Cardiac fibroblast (primary cell): ENCODE data around the gene SWSAP1.

Source experiments
- DNase-seq, 2 donors: peaks; one replicate each; pipeline versions ENCODE4 v3.0.0 to v3.0.0-alpha.2; 2010; ENCODE audit warnings: low read depth in 2 of 2
- H3K4me3 ChIP-seq, 2 donors: replicated peaks in 1 of 2; 1 replicate in 1 of 2; 2 replicates in 1 of 2; pipeline ENCODE4 v1.5.1; 2011; ENCODE audit warnings: low read depth in 2 of 2, low read length in 2 of 2, mild to moderate bottlenecking in 2 of 2, moderate library complexity in 1 of 2
- TF ChIP-seq, protein P1 (sequence below): IDR thresholded peaks from one replicate; pipeline ENCODE4 v1.5.1; 2011; ENCODE audit warnings: low read depth, mild to moderate bottlenecking, low read length, inconsistent platforms

SWSAP1 gene

DNA sequence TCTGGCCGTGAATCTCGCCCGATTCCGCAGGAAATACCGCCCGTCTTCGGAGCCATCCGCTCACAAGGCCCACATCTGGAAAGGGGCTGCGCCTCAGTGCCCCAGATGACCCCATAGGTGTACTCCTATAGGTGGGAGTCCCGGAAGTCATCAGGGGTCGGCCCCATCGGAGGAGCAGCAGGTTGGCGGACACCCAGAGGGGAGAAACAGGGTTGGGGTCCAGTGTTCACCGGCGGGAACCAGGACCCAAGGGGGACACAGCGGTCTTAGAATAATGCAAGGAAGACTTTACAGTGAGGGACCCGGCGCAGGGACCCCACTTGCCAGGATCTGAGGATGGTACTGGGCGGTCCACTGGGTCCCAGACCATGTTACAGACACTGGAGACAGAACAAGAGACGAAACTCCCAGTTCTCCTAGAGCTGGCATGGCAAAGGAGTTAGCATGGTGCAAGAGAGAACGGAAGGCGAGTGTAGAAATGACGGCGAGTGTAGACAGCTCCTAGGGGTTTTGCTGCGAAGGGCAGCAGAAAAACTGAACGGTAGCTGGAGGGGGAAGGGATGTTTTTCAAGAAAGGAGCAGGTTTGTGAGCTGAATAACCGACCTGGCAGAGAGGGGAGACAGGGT, 48.8 kb downstream of the SWSAP1 start:
- no peak overlapping the region for H3K4me3 ChIP-seq
- no peak for DNase-seq
- TF ChIP-seq, protein P1, sequence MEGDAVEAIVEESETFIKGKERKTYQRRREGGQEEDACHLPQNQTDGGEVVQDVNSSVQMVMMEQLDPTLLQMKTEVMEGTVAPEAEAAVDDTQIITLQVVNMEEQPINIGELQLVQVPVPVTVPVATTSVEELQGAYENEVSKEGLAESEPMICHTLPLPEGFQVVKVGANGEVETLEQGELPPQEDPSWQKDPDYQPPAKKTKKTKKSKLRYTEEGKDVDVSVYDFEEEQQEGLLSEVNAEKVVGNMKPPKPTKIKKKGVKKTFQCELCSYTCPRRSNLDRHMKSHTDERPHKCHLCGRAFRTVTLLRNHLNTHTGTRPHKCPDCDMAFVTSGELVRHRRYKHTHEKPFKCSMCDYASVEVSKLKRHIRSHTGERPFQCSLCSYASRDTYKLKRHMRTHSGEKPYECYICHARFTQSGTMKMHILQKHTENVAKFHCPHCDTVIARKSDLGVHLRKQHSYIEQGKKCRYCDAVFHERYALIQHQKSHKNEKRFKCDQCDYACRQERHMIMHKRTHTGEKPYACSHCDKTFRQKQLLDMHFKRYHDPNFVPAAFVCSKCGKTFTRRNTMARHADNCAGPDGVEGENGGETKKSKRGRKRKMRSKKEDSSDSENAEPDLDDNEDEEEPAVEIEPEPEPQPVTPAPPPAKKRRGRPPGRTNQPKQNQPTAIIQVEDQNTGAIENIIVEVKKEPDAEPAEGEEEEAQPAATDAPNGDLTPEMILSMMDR: no peak

DNA sequence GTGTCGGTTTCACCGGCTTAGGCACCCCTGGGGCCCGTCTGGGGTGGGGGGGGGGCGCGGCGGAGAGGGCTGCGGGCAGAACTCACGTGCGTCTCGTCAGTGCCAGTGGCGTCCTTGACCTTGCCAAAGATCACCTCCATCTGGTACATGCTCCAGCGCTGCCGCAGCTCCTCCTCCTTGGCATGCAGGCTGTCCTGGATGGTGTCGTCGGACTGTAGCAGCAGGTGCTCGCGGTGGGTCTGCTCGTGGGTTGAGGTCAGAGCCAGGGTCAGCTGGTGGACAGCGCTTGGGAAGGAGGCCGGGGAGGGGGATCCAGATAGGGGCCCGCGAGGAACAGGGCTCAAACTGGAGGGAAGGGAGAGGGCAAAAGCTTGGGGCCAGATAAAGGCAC, 49.3 kb downstream of the SWSAP1 start:
- DNase-seq: no peak
- no peak overlapping the region for H3K4me3 ChIP-seq
- TF ChIP-seq, protein P1: no peak
